HEK293T (cell line): ENCODE measurements around the gene MUC3A.
"Not testable (repeated sequence)": the region's sequence is repeated elsewhere in the genome, so short reads cannot be mapped to it uniquely, and the experiment has no call there.

ENCODE experiments used
- CTCF ChIA-PET: fragments of 350-600 bp; formaldehyde crosslinking; extraction: SDS; loops from one replicate; lab custom pipeline; 2021; ENCODE audit warnings: antibody characterized with exemption, inconsistent platforms; lab: Yijun Ruan, JAX
- POLR2A ChIA-PET: fragments of 350-600 bp; formaldehyde crosslinking; extraction: SDS; loops from one replicate; lab custom pipeline; 2020; ENCODE audit warnings: antibody characterized with exemption, inconsistent platforms; lab: Yijun Ruan, JAX
- DNase-seq: peaks from one replicate; pipeline ENCODE4 v3.0.0; 2012; ENCODE audit warnings: mixed read lengths; ENCODE audit errors: extremely low spot score
- ARNT ChIP-seq: fragments of 450-650 bp; IDR thresholded peaks from 2 replicates; pipeline ENCODE4 v1.6.1; 2017; ENCODE audit warnings: mild to moderate bottlenecking
- BHLHE40 ChIP-seq: fragments of 450-650 bp; IDR thresholded peaks from 2 replicates; pipeline ENCODE4 v1.6.1; 2016; ENCODE audit warnings: mild to moderate bottlenecking, moderate library complexity, borderline replicate concordance
- CTBP1 ChIP-seq: fragments of 450-650 bp; IDR thresholded peaks from 2 replicates; pipeline ENCODE4 v1.6.1; 2016; ENCODE audit warnings: borderline replicate concordance
- ELF4 ChIP-seq: fragments of 450-650 bp; IDR thresholded peaks from 2 replicates; pipeline ENCODE4 v1.6.1; 2017; ENCODE audit warnings: antibody characterized with exemption
- FOXA1 ChIP-seq: fragments of 450-650 bp; IDR thresholded peaks from 2 replicates; pipeline ENCODE4 v1.6.1; 2016; ENCODE audit warnings: mild to moderate bottlenecking
- FOXK2 ChIP-seq: fragments of 450-650 bp; IDR thresholded peaks from 2 replicates; pipeline ENCODE4 v1.6.1; 2016; ENCODE audit warnings: mild to moderate bottlenecking
- FOXM1 ChIP-seq: fragments of 450-650 bp; IDR thresholded peaks from 2 replicates; pipeline ENCODE4 v1.6.1; 2017; ENCODE audit warnings: mild to moderate bottlenecking, borderline replicate concordance
- HDGF ChIP-seq: fragments of 450-650 bp; IDR thresholded peaks from 2 replicates; pipeline ENCODE4 v1.6.1; 2017; ENCODE audit warnings: antibody characterized with exemption, borderline replicate concordance
- L3MBTL2 ChIP-seq: fragments of 450-650 bp; conservative IDR thresholded peaks from 2 replicates; pipeline ENCODE4 v1.6.1; 2016; ENCODE audit warnings: mild to moderate bottlenecking
- LEF1 ChIP-seq: fragments of 450-650 bp; IDR thresholded peaks from 2 replicates; pipeline ENCODE4 v1.6.1; 2017; ENCODE audit warnings: mild to moderate bottlenecking, borderline replicate concordance
- NFRKB ChIP-seq: fragments of 450-650 bp; IDR thresholded peaks from 2 replicates; pipeline ENCODE4 v1.6.1; 2016; ENCODE audit warnings: mild to moderate bottlenecking, moderate library complexity
- SP1 ChIP-seq: fragments of 450-650 bp; IDR thresholded peaks from 2 replicates; pipeline ENCODE4 v1.6.1; 2017
- SUZ12 ChIP-seq: fragments of 450-650 bp; IDR thresholded peaks from 2 replicates; pipeline ENCODE4 v1.6.1; 2016; ENCODE audit warnings: mild to moderate bottlenecking
- TARDBP ChIP-seq: fragments of 450-650 bp; IDR thresholded peaks from 2 replicates; pipeline ENCODE4 v1.6.1; 2016
- ZNF384 ChIP-seq: fragments of 450-650 bp; IDR thresholded peaks from 2 replicates; pipeline ENCODE4 v1.6.1; 2016
- TF ChIP-seq, protein P1 (sequence below): fragments of 450-650 bp; IDR thresholded peaks from 2 replicates; pipeline ENCODE4 v1.6.1; 2016

The MUC3A gene

DNA sequence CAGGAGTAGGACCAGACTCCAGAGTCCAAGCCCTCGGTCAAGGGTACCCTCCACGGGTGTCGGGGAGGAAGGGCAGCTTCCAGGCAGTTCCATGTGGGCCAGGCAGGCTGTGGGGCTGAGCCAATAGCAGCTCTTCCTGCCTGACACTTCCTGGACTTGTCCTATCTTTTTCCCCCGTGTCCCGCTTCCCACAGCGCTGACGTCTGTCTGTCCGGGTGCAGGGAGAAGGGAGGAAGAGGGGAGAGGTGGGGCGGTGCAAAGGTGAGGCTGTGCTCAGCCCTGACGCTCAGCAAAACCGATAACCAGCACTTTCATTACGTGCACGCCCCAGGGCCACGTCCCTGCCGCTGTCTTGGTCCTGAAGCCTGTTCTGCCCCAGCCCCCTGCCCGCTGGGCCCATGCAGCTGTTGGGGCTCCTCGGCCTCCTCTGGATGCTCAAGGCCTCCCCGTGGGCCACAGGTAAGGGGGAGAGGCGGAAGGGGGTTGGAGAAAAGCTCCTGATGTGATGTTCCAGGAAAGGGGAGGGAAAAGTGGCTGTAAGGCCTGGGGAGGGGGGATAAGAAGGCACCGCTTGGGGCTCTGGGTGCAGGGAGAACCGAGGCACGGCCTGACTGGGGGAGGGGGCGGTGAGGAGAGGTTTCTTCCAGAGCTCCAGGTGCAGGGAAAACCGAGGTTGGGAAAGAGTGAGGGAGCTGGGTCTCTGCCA lies at the start of gene MUC3A:
Gene MUC3A, plus strand, starts transcription at position 308 of the 706 bp plus-strand sequence. Its CDS starts 91 bp downstream, at position 399.
- DNase-seq: no peak
- CTCF ChIA-PET: interaction anchor here (0.6 to 0.7 kb wide), 2 partner anchors 40 to 462 kb away, joined by 3 read pairs; no protein-coding TSS in a partner anchor
- POLR2A ChIA-PET: interaction anchor here (0.9 kb wide), 1 partner anchor 60 kb away, joined by 3 read pairs; the partner anchor contains the start of gene UFSP1
- no peak for TF ChIP-seq SP1

GRCh38 chr7:100900978-100901377 lies 48.4 kb upstream of the MUC3A start:
- ChIA-PET CTCF (interaction anchor here (0.6 kb wide), 1 partner anchor 46 kb away, joined by 3 read pairs; no protein-coding TSS in a partner anchor), POLR2A (no interaction called here)
- no peak for DNase-seq

DNA sequence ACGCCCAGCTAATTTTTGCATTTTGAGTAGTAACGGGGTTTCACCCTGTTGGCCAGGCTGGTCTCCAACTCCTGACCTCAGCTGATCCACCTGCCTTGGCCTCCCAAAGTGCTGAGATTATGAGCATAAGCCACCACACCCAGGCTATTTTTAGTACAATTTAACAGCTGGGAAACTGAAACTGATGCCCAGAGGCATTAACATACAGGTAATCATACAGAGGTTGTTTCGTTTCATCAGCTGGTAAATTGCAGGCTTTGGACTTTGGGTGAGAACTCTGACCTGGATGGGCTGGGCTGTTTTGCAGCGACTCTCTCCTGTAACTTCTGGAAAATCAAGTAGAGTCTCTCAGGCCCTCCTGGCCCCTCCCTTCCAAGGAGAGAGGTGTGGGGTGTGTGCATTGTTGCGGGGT lies 47.4 kb upstream of the MUC3A start:
- TF ChIP-seq L3MBTL2 (no peak), FOXK2 (no peak), ELF4 (no peak), HDGF (no peak), TARDBP (no peak), FOXA1 (no peak), FOXM1 (no peak), SUZ12 (no peak), SP1 (no peak), CTBP1 (no peak), NFRKB (no peak), ZNF384 (no peak)
- TF ChIP-seq, protein P1, sequence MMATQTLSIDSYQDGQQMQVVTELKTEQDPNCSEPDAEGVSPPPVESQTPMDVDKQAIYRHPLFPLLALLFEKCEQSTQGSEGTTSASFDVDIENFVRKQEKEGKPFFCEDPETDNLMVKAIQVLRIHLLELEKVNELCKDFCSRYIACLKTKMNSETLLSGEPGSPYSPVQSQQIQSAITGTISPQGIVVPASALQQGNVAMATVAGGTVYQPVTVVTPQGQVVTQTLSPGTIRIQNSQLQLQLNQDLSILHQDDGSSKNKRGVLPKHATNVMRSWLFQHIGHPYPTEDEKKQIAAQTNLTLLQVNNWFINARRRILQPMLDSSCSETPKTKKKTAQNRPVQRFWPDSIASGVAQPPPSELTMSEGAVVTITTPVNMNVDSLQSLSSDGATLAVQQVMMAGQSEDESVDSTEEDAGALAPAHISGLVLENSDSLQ: no peak
- DNase-seq: no peak
- POLR2A ChIA-PET: interaction anchor here (1.2 kb wide), 1 partner anchor 12 kb away, joined by 3 read pairs; the partner anchor contains the start of gene UFSP1
- CTCF ChIA-PET: no interaction called here

More at GRCh38 chr7:100900978-100901377, 48.4 kb upstream of the MUC3A start:
- TF ChIP-seq FOXM1: no peak
- TF ChIP-seq, protein P1: no peak
- TF ChIP-seq ZNF384: no peak
- TF ChIP-seq ELF4: no peak
- no peak for TF ChIP-seq CTBP1
- TF ChIP-seq ARNT: no peak
- no peak for TF ChIP-seq LEF1
- TF ChIP-seq NFRKB: no peak
- TF ChIP-seq TARDBP: no peak
- no peak for TF ChIP-seq FOXA1
- no peak for TF ChIP-seq L3MBTL2

- ChIA-PET POLR2A (no interaction called here), CTCF (interaction anchor here (0.6 kb wide), 2 partner anchors 15 to 155 kb away, joined by 3 to 4 read pairs; no protein-coding TSS in a partner anchor)
- no peak for DNase-seq
- no peak for TF ChIP-seq L3MBTL2
- no peak for TF ChIP-seq CTBP1
- TF ChIP-seq BHLHE40: no peak
Measured at GRCh38 chr7:100902638-100903037, 46.7 kb upstream of the MUC3A start.

DNA sequence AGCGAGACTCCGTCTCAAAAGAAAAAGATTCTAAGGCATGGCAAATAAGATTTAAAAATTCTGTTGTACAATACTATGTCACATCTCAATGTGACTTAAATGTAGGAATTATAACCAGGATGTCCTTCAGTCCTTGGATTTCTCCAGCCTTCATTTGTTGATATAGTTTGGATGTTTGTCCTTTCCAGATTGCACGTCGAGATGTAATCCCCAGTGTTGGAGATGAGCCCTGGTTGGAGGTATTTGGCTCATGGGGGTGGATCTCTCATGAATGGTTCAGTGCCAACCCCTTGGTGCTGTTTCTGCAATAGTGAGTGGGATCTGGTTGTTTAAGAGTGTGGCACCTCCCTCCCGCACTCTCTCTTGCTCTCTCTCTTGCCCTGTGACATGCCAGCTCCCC lies 40.8 kb upstream of the MUC3A start:
- POLR2A ChIA-PET: no interaction called here

GRCh38 chr7:100910443-100910842 lies 38.9 kb upstream of the MUC3A start:
- POLR2A ChIA-PET, CTCF ChIA-PET, DNase-seq: not testable (repeated sequence)

More for the DNA sequence above, 40.8 kb upstream of the MUC3A start:
- no peak for DNase-seq
- CTCF ChIA-PET: no interaction called here
- TF ChIP-seq FOXA1 (no peak), ELF4 (no peak), NFRKB (no peak), L3MBTL2 (no peak), CTBP1 (no peak), ARNT (no peak), SUZ12 (no peak), FOXM1 (no peak), FOXK2 (no peak), HDGF (no peak), SP1 (no peak), BHLHE40 (no peak), ZNF384 (no peak), TARDBP (no peak)
- TF ChIP-seq, protein P1: no peak

DNA sequence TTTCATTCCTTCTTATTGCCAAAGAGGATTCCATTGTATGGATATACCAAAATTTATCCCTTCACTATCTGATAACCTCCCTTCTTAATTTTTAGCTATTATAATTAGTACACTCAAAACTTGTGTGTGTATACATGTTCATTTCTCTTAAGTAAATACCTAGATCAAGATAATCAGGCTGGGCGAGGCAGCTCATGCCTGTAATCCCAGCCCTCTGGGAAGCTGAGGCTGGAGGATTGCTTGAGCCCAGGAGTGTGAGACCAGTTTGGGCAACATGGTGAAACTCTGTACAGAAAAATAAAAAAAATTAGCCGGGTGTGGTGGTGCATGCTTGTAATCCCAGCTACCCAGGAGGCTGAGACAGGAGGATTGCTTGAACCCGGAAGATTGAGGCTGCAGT lies 37.9 kb upstream of the MUC3A start:
- no peak for DNase-seq
- no peak for TF ChIP-seq ELF4
- no peak for TF ChIP-seq L3MBTL2
- no peak for TF ChIP-seq NFRKB
- TF ChIP-seq CTBP1: no peak
- TF ChIP-seq LEF1: no peak
- no peak for TF ChIP-seq SP1
- TF ChIP-seq FOXM1: no peak
- TF ChIP-seq ZNF384: no peak
- no peak for TF ChIP-seq FOXK2
- TF ChIP-seq BHLHE40: no peak
- TF ChIP-seq FOXA1: no peak
- TF ChIP-seq HDGF: no peak
- ChIA-PET POLR2A (no interaction called here), CTCF (no interaction called here)
